ENCODE data around the gene POMGNT1. TPM values are rescaled to one million over a fixed set of nuclear protein-coding genes. Genes with fewer than 3 reads are reported as not detected.

Gene POMGNT1
- total and polyA plus RNA-seq, 2 donors (not counting 3 experiments of a cell fraction or from before 2014, with no cell fraction given) = 64.4 to 67.5 TPM

DNA sequence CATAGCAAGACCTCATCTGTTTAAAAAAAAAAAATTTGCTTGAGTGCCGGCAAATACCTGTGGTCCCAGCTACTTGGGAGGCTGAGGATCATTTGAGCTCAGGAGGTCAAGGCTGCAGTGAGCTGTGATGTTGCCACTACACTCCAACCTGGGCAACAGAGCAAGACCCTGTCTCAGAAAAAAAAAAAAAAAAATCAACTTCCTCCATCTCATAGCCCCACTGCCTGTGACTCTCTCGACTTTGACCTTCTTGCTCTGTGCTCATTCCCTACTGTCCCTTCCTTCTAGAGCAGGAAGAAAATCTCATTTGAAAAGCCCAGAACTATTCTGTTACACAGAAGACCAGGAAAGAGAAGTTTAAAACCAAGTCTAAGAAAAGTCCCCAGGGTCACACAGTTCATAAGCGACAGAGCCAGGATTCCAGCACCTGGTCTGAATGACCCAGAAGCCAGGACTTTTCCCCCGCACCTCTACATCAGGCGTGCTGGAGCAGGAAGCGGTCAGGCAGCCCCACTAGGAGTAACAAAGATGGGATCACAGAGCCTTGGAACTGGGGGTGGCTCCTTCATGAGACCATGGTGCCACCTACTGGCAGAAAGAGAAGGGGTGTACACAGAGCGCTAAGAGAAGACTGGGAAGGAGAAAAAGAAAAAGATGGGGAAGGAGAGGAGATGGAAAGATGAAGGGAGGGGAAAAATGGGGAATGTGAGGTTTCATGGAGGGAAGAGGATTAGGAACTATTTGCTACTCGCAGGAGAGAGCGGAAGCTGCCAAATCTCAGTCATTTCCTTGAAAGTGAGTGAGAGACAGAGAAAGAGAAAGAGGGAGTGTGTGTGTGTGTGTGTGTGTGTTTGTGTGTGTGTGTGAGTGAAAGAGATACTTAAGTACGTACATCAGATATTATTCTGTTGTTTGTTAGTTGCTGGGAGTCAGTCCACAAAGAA is 18.8 kb downstream of the POMGNT1 start:
- CTCF ChIA-PET = interaction anchor here (0.6 to 7.0 kb wide), 6 partner anchors 8 to 143 kb away, joined by 3 to 134 read pairs (median 4); no protein-coding TSS in a partner anchor
- peak; percentile 81 for FAIRE-seq

More for the DNA sequence above, 18.8 kb downstream of the POMGNT1 start:
- POLR2A ChIA-PET = no interaction called here
- no peak for TF ChIP-seq EZH2 (IDR thresholded peaks at IDR 0.05; ENCODE audit: borderline replicate concordance, low read depth, low read length, severe bottlenecking)
- no peak for TF ChIP-seq JUN (IDR thresholded peaks at IDR 0.05; ENCODE audit: borderline replicate concordance, insufficient read depth, insufficient read length, low read depth)
- TF ChIP-seq FOS (IDR thresholded peaks at IDR 0.05; ENCODE audit: borderline replicate concordance, insufficient read depth, low read length) = no peak
- TF ChIP-seq POLR2A (IDR thresholded peaks at IDR 0.05; ENCODE audit: low read depth, low read length) = no peak
- peak; percentile 37 for TF ChIP-seq POLR2AphosphoS5 (IDR thresholded peaks at IDR 0.05; ENCODE audit: insufficient read depth, low read depth, low read length)
- TF ChIP-seq MYC (IDR thresholded peaks at IDR 0.05; ENCODE audit: low read depth, low read length) = no peak
- no peak for TF ChIP-seq GATA2 (IDR thresholded peaks at IDR 0.05; ENCODE audit: insufficient read depth, insufficient read length, low read depth, low read length)
- TF ChIP-seq, protein P1, sequence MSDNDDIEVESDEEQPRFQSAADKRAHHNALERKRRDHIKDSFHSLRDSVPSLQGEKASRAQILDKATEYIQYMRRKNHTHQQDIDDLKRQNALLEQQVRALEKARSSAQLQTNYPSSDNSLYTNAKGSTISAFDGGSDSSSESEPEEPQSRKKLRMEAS (IDR thresholded peaks at IDR 0.05; ENCODE audit: insufficient read depth, insufficient read length) = no peak
- TF ChIP-seq, protein P2, sequence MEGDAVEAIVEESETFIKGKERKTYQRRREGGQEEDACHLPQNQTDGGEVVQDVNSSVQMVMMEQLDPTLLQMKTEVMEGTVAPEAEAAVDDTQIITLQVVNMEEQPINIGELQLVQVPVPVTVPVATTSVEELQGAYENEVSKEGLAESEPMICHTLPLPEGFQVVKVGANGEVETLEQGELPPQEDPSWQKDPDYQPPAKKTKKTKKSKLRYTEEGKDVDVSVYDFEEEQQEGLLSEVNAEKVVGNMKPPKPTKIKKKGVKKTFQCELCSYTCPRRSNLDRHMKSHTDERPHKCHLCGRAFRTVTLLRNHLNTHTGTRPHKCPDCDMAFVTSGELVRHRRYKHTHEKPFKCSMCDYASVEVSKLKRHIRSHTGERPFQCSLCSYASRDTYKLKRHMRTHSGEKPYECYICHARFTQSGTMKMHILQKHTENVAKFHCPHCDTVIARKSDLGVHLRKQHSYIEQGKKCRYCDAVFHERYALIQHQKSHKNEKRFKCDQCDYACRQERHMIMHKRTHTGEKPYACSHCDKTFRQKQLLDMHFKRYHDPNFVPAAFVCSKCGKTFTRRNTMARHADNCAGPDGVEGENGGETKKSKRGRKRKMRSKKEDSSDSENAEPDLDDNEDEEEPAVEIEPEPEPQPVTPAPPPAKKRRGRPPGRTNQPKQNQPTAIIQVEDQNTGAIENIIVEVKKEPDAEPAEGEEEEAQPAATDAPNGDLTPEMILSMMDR (IDR thresholded peaks at IDR 0.05; ENCODE audit: extremely low read depth in 1 of 2, insufficient read depth in 1 of 2, low read depth in 1 of 2, low read length in 2 of 2) = peak; percentile 81 to 82
- H3K79me2 ChIP-seq (ENCODE audit: control insufficient read depth, insufficient read depth, low read length) = no peaks in the 10 kb centered on the region
- peak; percentile 77 for DNase-seq (ENCODE audit: low read depth, low spot score)
- H3K4me3 ChIP-seq (replicated peaks in 1 of 3; ENCODE audit: insufficient read depth in 1 of 3, low read depth in 1 of 3, low read length in 3 of 3) = no peak overlapping the region
- no peaks in the 10 kb centered on the region for H3K36me3 ChIP-seq (ENCODE audit: control insufficient read depth in 2 of 2, extremely low read depth in 1 of 2, insufficient read depth in 2 of 2, low read length in 2 of 2)
- H3K27me3 ChIP-seq (ENCODE audit: control insufficient read depth in 2 of 2, insufficient read depth in 2 of 2, low read length in 2 of 2) = no peaks in the 10 kb centered on the region
- intact Hi-C loops (cut with micrococcal nuclease) = loop anchor here (1.0 to 5.0 kb wide), 6 partner anchors 24 to 295 kb away; partner anchors contain the start of genes LURAP1 and NSUN4
- H3K4me1 ChIP-seq (ENCODE audit: control insufficient read depth, extremely low read depth, insufficient read depth, low read length) = peaks cover 27% of the 10 kb centered on the region
- no peak overlapping the region for H3K4me2 ChIP-seq (ENCODE audit: insufficient read depth, low read length)
- no TSS peak for BruUV-seq (replicated peaks)
- no peaks in the 10 kb centered on the region for H3K9me3 ChIP-seq (replicated peaks; ENCODE audit: control insufficient read depth, insufficient read depth, low read length)
- H3K27ac ChIP-seq (ENCODE audit: insufficient read depth, low read depth, low read length) = no peak overlapping the region
- peak overlapping the region; percentile 80 for H2AFZ ChIP-seq (ENCODE audit: low read depth, low read length)
- H3K9ac ChIP-seq (replicated peaks; ENCODE audit: extremely low read depth, insufficient read depth, low read length) = no peak overlapping the region
- no peaks in the 10 kb centered on the region for H4K20me1 ChIP-seq (replicated peaks; ENCODE audit: control insufficient read depth, extremely low read depth, insufficient read depth, low read length)
- no peaks in the 10 kb centered on the region for H3K9me1 ChIP-seq (replicated peaks; ENCODE audit: control insufficient read depth, extremely low read depth, insufficient read depth, low read length)
- dilution Hi-C loops (cut with MboI; ENCODE audit: extremely low pct_ligation_motif_present, low sequenced_read_pairs) = loop anchor here (25.0 kb wide), 1 partner anchor 142 kb away; no protein-coding TSS in a partner anchor
